Large intestine (tissue), 3 donors: ENCODE measurements around the gene KERA. TPM values are rescaled to one million over a fixed set of nuclear protein-coding genes. Genes with fewer than 3 reads are reported as not detected.

Experiments
- DNase-seq, 2 donors: peaks; one replicate each; pipeline versions ENCODE4 v3.0.0 to v3.0.0-alpha.2; 2013
- H3K27ac ChIP-seq: one replicate; pipeline ENCODE4 v1.5.1; 2013; ENCODE audit warnings: low read length
- H3K27me3 ChIP-seq: 2 replicates; pipeline ENCODE4 v1.6.1; 2013; ENCODE audit warnings: low read length; ENCODE audit not compliant: control insufficient read depth, insufficient read depth
- H3K36me3 ChIP-seq: 2 replicates; pipeline ENCODE4 v1.6.1; 2013; ENCODE audit warnings: low read length; ENCODE audit not compliant: control insufficient read depth, insufficient read depth
- H3K4me1 ChIP-seq: one replicate; pipeline ENCODE4 v1.6.1; 2013; ENCODE audit warnings: low read length; ENCODE audit not compliant: control insufficient read depth, insufficient read depth
- H3K4me3 ChIP-seq: one replicate; pipeline ENCODE4 v1.5.1; 2013; ENCODE audit warnings: low read length
- H3K9me3 ChIP-seq: one replicate; pipeline ENCODE4 v1.6.1; 2013; ENCODE audit warnings: mild to moderate bottlenecking, low read depth, low read length, moderate library complexity; ENCODE audit not compliant: control insufficient read depth
- WGBS: methylation state at CpG from one replicate; pipeline ENCODE4 v1.1.5; 2013; ENCODE audit warnings: low lambda C conversion rate; ENCODE audit not compliant: insufficient coverage; 5-methylcytosine and 5-hydroxymethylcytosine counted together
- polyA plus RNA-seq: library from polyadenylated mRNA; unstranded; fragments of 120-200 nt; gene quantifications from one replicate; pipeline ENCODE4 v1.2.1, GENCODE V29; 2013

Gene KERA
- polyA plus RNA-seq, 1 donor, result 0.22 TPM

GRCh38 chr12:91017511-91018263 is 40.1 kb downstream of the KERA start:
- DNase-seq, result no peak
- no peaks in the 10 kb centered on the region for H3K4me1 ChIP-seq
- no peak overlapping the region for H3K4me3 ChIP-seq
- no peaks in the 10 kb centered on the region for H3K27me3 ChIP-seq
- 100% methylated on average over 2 of the region's 5 CpGs for WGBS
- H3K27ac ChIP-seq, result no peak overlapping the region
- H3K9me3 ChIP-seq, result no peaks in the 10 kb centered on the region
- no peaks in the 10 kb centered on the region for H3K36me3 ChIP-seq

GRCh38 chr12:91017043-91017442 is 40.8 kb downstream of the KERA start:
- WGBS, result 57% methylated on average over 1 of the region's 1 CpG
- Histone ChIP-seq H3K4me3 (no peak overlapping the region), H3K27ac (no peak overlapping the region), H3K9me3 (no peaks in the 10 kb centered on the region), H3K27me3 (no peaks in the 10 kb centered on the region), H3K36me3 (no peaks in the 10 kb centered on the region), H3K4me1 (no peaks in the 10 kb centered on the region)
- DNase-seq, result no peak

GRCh38 chr12:91009319-91009950 is 48.4 kb downstream of the KERA start:
- DNase-seq, result no peak
- Histone ChIP-seq H3K4me3 (no peak overlapping the region), H3K4me1 (no peaks in the 10 kb centered on the region), H3K9me3 (no peaks in the 10 kb centered on the region), H3K27me3 (no peaks in the 10 kb centered on the region), H3K27ac (no peak overlapping the region), H3K36me3 (no peaks in the 10 kb centered on the region)
- WGBS, result 100% methylated on average over 1 of the region's 1 CpG

- Histone ChIP-seq H3K27ac (no peak overlapping the region), H3K4me3 (no peak overlapping the region), H3K4me1 (no peaks in the 10 kb centered on the region), H3K36me3 (no peaks in the 10 kb centered on the region), H3K9me3 (no peaks in the 10 kb centered on the region), H3K27me3 (no peaks in the 10 kb centered on the region)
- 93% methylated on average over 2 of the region's 2 CpGs for WGBS
- DNase-seq, result no peak
Observed at GRCh38 chr12:91007531-91008290, 50.1 kb downstream of the KERA start.

- no peaks in the 10 kb centered on the region for H3K36me3 ChIP-seq
- no peak for DNase-seq
- H3K9me3 ChIP-seq, result no peaks in the 10 kb centered on the region
- H3K27me3 ChIP-seq, result no peaks in the 10 kb centered on the region
- no peak within 1 kb of the TSS for H3K4me3 ChIP-seq
- H3K4me1 ChIP-seq, result no peaks in the 10 kb centered on the region
- H3K27ac ChIP-seq, result no peak within 1 kb of the TSS
Observed at GRCh38 chr12:91004872-91005271, 53.0 kb downstream of the KERA start, which contains the start of gene EPYC. Gene EPYC (minus strand): TSS chr12:91004972. CDS start chr12:91002565, 2,407 bp downstream.

- H3K4me3 ChIP-seq, result no peak overlapping the region
Observed at GRCh38 chr12:91003737-91004136, 54.1 kb downstream of the KERA start.

GRCh38 chr12:91001306-91001705 is 56.5 kb downstream of the KERA start:
- H3K4me3 ChIP-seq, result no peak overlapping the region
- no peak for DNase-seq
- H3K36me3 ChIP-seq, result no peaks in the 10 kb centered on the region
- no peaks in the 10 kb centered on the region for H3K9me3 ChIP-seq
- H3K4me1 ChIP-seq, result no peaks in the 10 kb centered on the region
- H3K27ac ChIP-seq, result no peak overlapping the region
- no peaks in the 10 kb centered on the region for H3K27me3 ChIP-seq
- 78% methylated on average over 1 of the region's 1 CpG for WGBS

More at GRCh38 chr12:91003737-91004136, 54.1 kb downstream of the KERA start:
- Histone ChIP-seq H3K27me3 (no peaks in the 10 kb centered on the region), H3K27ac (no peak overlapping the region), H3K9me3 (no peaks in the 10 kb centered on the region), H3K4me1 (no peaks in the 10 kb centered on the region), H3K36me3 (no peaks in the 10 kb centered on the region)
- no peak for DNase-seq

Other genes starting within 250 kb of the KERA start
- not detected for gene CCER1, start 102.8 kb downstream of the KERA start, polyA plus RNA-seq
- gene EPYC, start 53.1 kb downstream of the KERA start, polyA plus RNA-seq, result 0.13 TPM
- gene LUM, start 53.5 kb upstream of the KERA start, polyA plus RNA-seq, result 366 TPM
- 568 TPM for gene DCN, start 124.8 kb upstream of the KERA start, polyA plus RNA-seq